GM21390 (cell line): ENCODE measurements around the gene CDS1.
"Not testable (repeated sequence)": the region's sequence is repeated elsewhere in the genome, so short reads cannot be mapped to it uniquely, and the experiment has no call there.

Source experiments
- ATAC-seq: cut with Tn5 transposase; IDR thresholded peaks from one replicate; pipeline ENCODE4 v1.9.1; 2021; ENCODE audit not compliant: unreplicated experiment

CDS1 gene

GRCh38 chr4:84582988-84583875 is at the start of gene CDS1:
Gene CDS1, plus strand, starts transcription at chr4:84583127. Its CDS starts 275 bp downstream, at chr4:84583402.
- ATAC-seq, result peak; percentile 55

- no peak for ATAC-seq
Observed at GRCh38 chr4:84535901-84536300, 47.0 kb upstream of the CDS1 start.

GRCh38 chr4:84545093-84545492 is 37.8 kb upstream of the CDS1 start:
- no peak for ATAC-seq

GRCh38 chr4:84547211-84547610 is 35.7 kb upstream of the CDS1 start:
- ATAC-seq, result no peak

GRCh38 chr4:84549191-84549590 is 33.7 kb upstream of the CDS1 start:
- ATAC-seq, result not testable (repeated sequence)

GRCh38 chr4:84562156-84562555 is 20.8 kb upstream of the CDS1 start:
- ATAC-seq, result no peak

GRCh38 chr4:84563002-84563401 is 19.9 kb upstream of the CDS1 start:
- ATAC-seq, result no peak

- ATAC-seq, result no peak
Observed at GRCh38 chr4:84565951-84566350, 17.0 kb upstream of the CDS1 start.

- no peak for ATAC-seq
Observed at GRCh38 chr4:84568496-84568895, 14.4 kb upstream of the CDS1 start.

GRCh38 chr4:84569009-84569408 is 13.9 kb upstream of the CDS1 start:
- ATAC-seq, result no peak

GRCh38 chr4:84573385-84574068 is 9.4 kb upstream of the CDS1 start:
- no peak for ATAC-seq

- ATAC-seq, result no peak
Observed at GRCh38 chr4:84574069-84574720, 8.7 kb upstream of the CDS1 start.

- ATAC-seq, result no peak
Observed at GRCh38 chr4:84578540-84579402, 4.2 kb upstream of the CDS1 start.

- ATAC-seq, result no peak
Observed at GRCh38 chr4:84579403-84579776, 3.5 kb upstream of the CDS1 start.

GRCh38 chr4:84582302-84582987 is 482 bp upstream of the CDS1 start:
- ATAC-seq, result peak; percentile 83

GRCh38 chr4:84583876-84584380 is 1.0 kb downstream of the CDS1 start:
- ATAC-seq, result no peak

- ATAC-seq, result no peak
Observed at GRCh38 chr4:84585251-84585650, 2.3 kb downstream of the CDS1 start.

GRCh38 chr4:84594724-84595123 is 11.8 kb downstream of the CDS1 start:
- ATAC-seq, result no peak

GRCh38 chr4:84596826-84597225 is 13.9 kb downstream of the CDS1 start:
- ATAC-seq, result no peak

GRCh38 chr4:84597450-84597849 is 14.5 kb downstream of the CDS1 start:
- ATAC-seq, result no peak
